ENCODE measurements around the gene CADM2. TPM values are rescaled to one million over a fixed set of nuclear protein-coding genes. Genes with fewer than 3 reads are reported as not detected.

CADM2 gene
- total RNA-seq, 2 donors from 2014 or later, result 24.1 to 29.8 TPM

GRCh38 chr3:85185495-85185894 lies 226.7 kb downstream of the CADM2 start:
- H3K36me3 ChIP-seq (ENCODE audit: control insufficient read depth, insufficient read depth, low read length), result no peaks in the 10 kb centered on the region
- no peak overlapping the region for H3K4me3 ChIP-seq (ENCODE audit: low read length)
- Mint-ChIP-seq H3K36me3 (ENCODE audit: low read depth) (no peaks in the 10 kb centered on the region), H3K4me3 (no peak overlapping the region), H3K4me1 (no peaks in the 10 kb centered on the region), H3K27me3 (ENCODE audit: insufficient read depth) (no peaks in the 10 kb centered on the region), H3K27ac (no peak overlapping the region), H3K9me3 (no peaks in the 10 kb centered on the region)
- H3K27ac ChIP-seq (ENCODE audit: low read depth, low read length), result no peak overlapping the region
- WGBS, 2 experiments (ENCODE audit: insufficient coverage in 1 of 2, insufficient read length in 1 of 2), result 93 to 100% methylated on average over 1 of the region's 1 CpG
- TF ChIP-seq CTCF (conservative IDR thresholded peaks at IDR 0.05), result no peak
- no peaks in the 10 kb centered on the region for H3K27me3 ChIP-seq (ENCODE audit: control insufficient read depth, insufficient read depth, low read length, poor library complexity, severe bottlenecking)
- no peak for DNase-seq
- no peak overlapping the region for H3K9ac ChIP-seq (ENCODE audit: extremely low read depth, low read length, poor library complexity, severe bottlenecking)
- H3K9me3 ChIP-seq (ENCODE audit: control insufficient read depth, low read length), result no peaks in the 10 kb centered on the region
- no peaks in the 10 kb centered on the region for H3K4me1 ChIP-seq (ENCODE audit: control insufficient read depth, insufficient read depth, low read length)

GRCh38 chr3:85189731-85190130 lies 230.9 kb downstream of the CADM2 start:
- H3K9ac ChIP-seq (ENCODE audit: extremely low read depth, low read length, poor library complexity, severe bottlenecking), result no peak overlapping the region
- Mint-ChIP-seq H3K36me3 (ENCODE audit: low read depth) (no peaks in the 10 kb centered on the region), H3K4me1 (no peaks in the 10 kb centered on the region), H3K4me3 (no peak overlapping the region), H3K9me3 (no peaks in the 10 kb centered on the region), H3K27ac (no peak overlapping the region), H3K27me3 (ENCODE audit: insufficient read depth) (no peaks in the 10 kb centered on the region)
- H3K27ac ChIP-seq (ENCODE audit: low read depth, low read length), result no peak overlapping the region
- no peaks in the 10 kb centered on the region for H3K9me3 ChIP-seq (ENCODE audit: control insufficient read depth, low read length)
- no peak overlapping the region for H3K4me3 ChIP-seq (ENCODE audit: low read length)
- no peak for TF ChIP-seq CTCF (conservative IDR thresholded peaks at IDR 0.05)
- H3K36me3 ChIP-seq (ENCODE audit: control insufficient read depth, insufficient read depth, low read length), result no peaks in the 10 kb centered on the region
- H3K4me1 ChIP-seq (ENCODE audit: control insufficient read depth, insufficient read depth, low read length), result no peaks in the 10 kb centered on the region
- WGBS, 2 experiments (ENCODE audit: insufficient coverage in 1 of 2, insufficient read length in 1 of 2), result 83 to 91% methylated on average over 2 to 3 of the region's 3 CpGs
- no peak for DNase-seq
- no peaks in the 10 kb centered on the region for H3K27me3 ChIP-seq (ENCODE audit: control insufficient read depth, insufficient read depth, low read length, poor library complexity, severe bottlenecking)

- Mint-ChIP-seq H3K9me3 (no peaks in the 10 kb centered on the region), H3K4me3 (no peak overlapping the region), H3K36me3 (ENCODE audit: low read depth) (no peaks in the 10 kb centered on the region), H3K4me1 (no peaks in the 10 kb centered on the region), H3K27ac (no peak overlapping the region), H3K27me3 (ENCODE audit: insufficient read depth) (no peaks in the 10 kb centered on the region)
- Histone ChIP-seq H3K4me1 (ENCODE audit: control insufficient read depth, insufficient read depth, low read length) (no peaks in the 10 kb centered on the region), H3K9ac (ENCODE audit: extremely low read depth, low read length, poor library complexity, severe bottlenecking) (no peak overlapping the region), H3K4me3 (ENCODE audit: low read length) (no peak overlapping the region), H3K36me3 (ENCODE audit: control insufficient read depth, insufficient read depth, low read length) (no peaks in the 10 kb centered on the region), H3K9me3 (ENCODE audit: control insufficient read depth, low read length) (no peaks in the 10 kb centered on the region), H3K27me3 (ENCODE audit: control insufficient read depth, insufficient read depth, low read length, poor library complexity, severe bottlenecking) (no peaks in the 10 kb centered on the region), H3K27ac (ENCODE audit: low read depth, low read length) (no peak overlapping the region)
- no peak for TF ChIP-seq CTCF (conservative IDR thresholded peaks at IDR 0.05)
- 83 to 95% methylated on average over 2 of the region's 2 CpGs for WGBS, 2 experiments (ENCODE audit: insufficient coverage in 1 of 2, insufficient read length in 1 of 2)
- no peak for DNase-seq
Measured at GRCh38 chr3:85193565-85193964, 234.8 kb downstream of the CADM2 start.

All from endodermal cell (in vitro differentiated cells).